ENCODE measurements around the gene NRP1.

Gene NRP1

GRCh38 chr10:33349268-33349667, 14.8 kb upstream of the NRP1 start:
- no peak for DNase-seq (ENCODE audit: low read depth)

- no peak for DNase-seq (ENCODE audit: low read depth)
These were observed 12.7 kb upstream of the NRP1 start for GRCh38 chr10:33347211-33347610.

- no peak for DNase-seq (ENCODE audit: low read depth)
These were observed 10.8 kb upstream of the NRP1 start for GRCh38 chr10:33345236-33345635.

GRCh38 chr10:33344676-33345075, 10.2 kb upstream of the NRP1 start:
- DNase-seq (ENCODE audit: low read depth): no peak

- DNase-seq (ENCODE audit: low read depth): no peak
These were observed 7.2 kb upstream of the NRP1 start for GRCh38 chr10:33341637-33342036.

- DNase-seq (ENCODE audit: low read depth): no peak
These were observed 3.0 kb upstream of the NRP1 start for GRCh38 chr10:33337326-33337957.

- DNase-seq (ENCODE audit: low read depth): no peak
These were observed 2.3 kb upstream of the NRP1 start for GRCh38 chr10:33336582-33337325.

- DNase-seq (ENCODE audit: low read depth): no peak
These were observed 1.5 kb upstream of the NRP1 start for GRCh38 chr10:33335801-33336581.

GRCh38 chr10:33335551-33335800, 1.0 kb upstream of the NRP1 start:
- DNase-seq (ENCODE audit: low read depth): no peak

GRCh38 chr10:33334805-33335550, 511 bp upstream of the NRP1 start:
- DNase-seq (ENCODE audit: low read depth): no peak

GRCh38 chr10:33333260-33334101, 986 bp downstream of the NRP1 start:
- DNase-seq (ENCODE audit: low read depth): peak; percentile 29

- DNase-seq (ENCODE audit: low read depth): no peak
These were observed 2.0 kb downstream of the NRP1 start for GRCh38 chr10:33332183-33333065.

GRCh38 chr10:33331379-33331694, 3.1 kb downstream of the NRP1 start:
- no peak for DNase-seq (ENCODE audit: low read depth)

- DNase-seq (ENCODE audit: low read depth): peak; percentile 35
These were observed 3.7 kb downstream of the NRP1 start for GRCh38 chr10:33330543-33331378.

GRCh38 chr10:33329178-33329577, 5.3 kb downstream of the NRP1 start:
- DNase-seq (ENCODE audit: low read depth): no peak

- no peak for DNase-seq (ENCODE audit: low read depth)
These were observed 6.2 kb downstream of the NRP1 start for GRCh38 chr10:33328253-33328652.

- no peak for DNase-seq (ENCODE audit: low read depth)
These were observed 6.7 kb downstream of the NRP1 start for GRCh38 chr10:33327751-33328150.

GRCh38 chr10:33326933-33327332, 7.5 kb downstream of the NRP1 start:
- DNase-seq (ENCODE audit: low read depth): no peak

GRCh38 chr10:33325929-33326328, 8.5 kb downstream of the NRP1 start:
- DNase-seq (ENCODE audit: low read depth): no peak

GRCh38 chr10:33323721-33324120, 10.7 kb downstream of the NRP1 start:
- no peak for DNase-seq (ENCODE audit: low read depth)
